Inflammatory macrophage (primary cell): ENCODE data around the gene ADGRG3.

Experiments
- DNase-seq, 2 donors: peaks; one replicate each; pipeline ENCODE4 v3.0.0-alpha.2; 2020 to 2022
- total RNA-seq, 18 experiments: gene quantifications; one replicate each; lab custom pipeline; 2026; ENCODE audit warnings: mixed read lengths in 6 of 18, inconsistent platforms in 2 of 18; lab: John Stamatoyannopoulos, UW

Gene ADGRG3
- total RNA-seq = 0 to 0.50 (median 0.02) reads per million in 18 experiments

- DNase-seq = no peak
These were observed at the start of gene ADGRG3 for GRCh38 chr16:57668263-57668571. Gene ADGRG3, plus strand, starts transcription at chr16:57668306. Its CDS starts 42 bp downstream, at chr16:57668348.

DNA sequence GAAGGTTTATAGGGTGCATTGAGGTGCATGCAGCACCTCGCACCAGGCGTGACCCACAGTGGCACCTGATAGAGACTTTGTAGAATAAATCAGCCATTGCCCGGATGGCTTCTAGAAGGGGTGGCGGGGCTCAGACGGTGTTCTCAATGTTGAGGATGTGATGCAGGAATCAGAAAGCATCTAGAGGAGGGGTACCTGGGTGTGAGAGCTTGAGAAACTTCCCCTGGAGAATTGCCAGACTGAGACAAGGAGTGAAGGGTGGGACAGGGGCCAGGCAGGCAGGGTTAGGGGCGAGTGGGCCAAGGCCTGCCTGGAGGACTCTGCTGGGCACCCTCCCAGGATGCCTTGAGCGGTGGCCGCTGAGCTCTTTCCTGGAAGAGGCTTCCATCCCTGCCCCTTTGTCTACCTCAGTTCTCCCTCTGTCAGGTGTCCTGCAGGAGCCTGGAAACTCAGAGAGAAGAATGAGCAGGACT, 48.9 kb upstream of the ADGRG3 start:
- DNase-seq = no peak

- DNase-seq = no peak
These were observed 48.3 kb upstream of the ADGRG3 start for GRCh38 chr16:57619606-57620334.

DNA sequence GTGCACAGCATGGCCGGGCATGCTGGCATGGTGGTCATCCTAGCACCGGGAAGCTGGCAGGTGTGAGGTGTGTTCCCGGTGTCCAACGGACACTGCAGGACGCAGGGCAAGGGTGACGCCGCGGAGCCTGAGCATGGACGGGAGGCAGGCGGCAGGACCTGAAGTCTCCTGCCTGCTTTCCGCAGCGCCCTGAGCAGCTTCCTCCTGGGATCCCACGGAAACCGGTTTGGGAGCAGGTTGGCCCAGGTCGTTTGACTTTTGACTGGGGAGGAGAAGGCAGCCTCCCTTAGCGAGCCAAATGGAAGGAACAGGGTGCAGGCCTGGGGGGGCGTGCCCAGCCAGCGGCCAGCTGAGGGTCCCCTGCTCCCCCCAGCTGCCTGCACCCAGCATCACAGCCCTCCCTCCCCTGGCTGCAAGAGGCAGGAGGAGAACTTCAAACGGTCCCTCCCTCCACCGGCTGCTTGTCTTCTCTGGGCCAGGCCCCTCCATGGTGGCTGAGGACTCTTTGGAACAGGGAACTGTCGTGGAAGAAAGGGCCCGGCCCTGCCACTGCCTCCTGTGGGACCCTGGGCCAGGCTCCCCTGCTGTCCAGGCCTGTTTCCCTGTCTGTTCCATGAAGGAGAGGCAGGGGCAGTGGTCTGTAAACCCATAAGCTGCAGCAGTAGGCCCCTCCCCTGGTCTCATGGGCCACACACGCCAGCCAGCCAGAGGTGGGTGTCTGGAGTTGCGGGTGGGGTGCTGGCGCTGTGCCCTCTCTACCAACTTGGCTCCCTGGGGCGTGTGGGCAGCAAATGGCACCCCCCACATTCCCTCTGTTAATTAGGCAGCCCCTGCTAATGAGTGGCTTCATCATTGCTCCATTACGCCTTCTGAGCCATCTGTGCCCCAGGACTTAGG, 47.5 kb upstream of the ADGRG3 start:
- no peak for DNase-seq

DNA sequence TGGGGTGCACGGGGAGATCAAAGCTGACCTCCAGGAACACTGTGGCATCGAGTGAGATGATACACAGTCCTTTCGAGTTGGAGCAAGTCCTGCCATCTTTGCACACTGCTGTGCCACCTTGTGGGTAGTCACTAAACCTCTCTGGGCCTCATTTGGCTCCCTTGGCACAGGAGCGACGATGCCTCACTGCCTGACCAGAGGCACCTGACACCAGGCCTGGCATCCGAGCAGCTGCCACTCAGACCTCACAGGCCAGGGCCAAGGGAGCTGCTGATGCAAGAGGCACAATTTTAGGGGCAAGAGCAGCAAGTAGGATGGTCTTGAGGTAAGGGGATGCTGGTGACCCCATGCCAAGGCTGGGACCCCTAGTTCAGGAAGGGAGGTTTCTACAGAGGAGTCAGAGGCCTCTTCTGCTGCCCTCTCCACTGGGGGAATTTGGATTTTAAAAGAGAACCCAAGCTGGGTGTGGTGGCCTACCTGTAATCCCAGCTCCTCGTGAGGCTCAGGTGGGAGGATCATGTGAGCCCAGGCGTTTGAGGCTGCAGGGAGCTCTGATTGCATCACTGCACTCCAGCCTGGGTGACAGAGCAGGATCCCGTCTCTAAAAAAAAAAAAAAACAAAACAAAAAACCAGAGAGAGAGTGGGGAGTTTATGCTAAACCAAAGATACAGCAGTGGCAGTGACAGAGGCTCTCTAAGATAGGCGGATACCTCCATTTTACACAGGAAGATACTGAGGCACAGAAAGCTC, 46.4 kb upstream of the ADGRG3 start:
- no peak for DNase-seq

DNA sequence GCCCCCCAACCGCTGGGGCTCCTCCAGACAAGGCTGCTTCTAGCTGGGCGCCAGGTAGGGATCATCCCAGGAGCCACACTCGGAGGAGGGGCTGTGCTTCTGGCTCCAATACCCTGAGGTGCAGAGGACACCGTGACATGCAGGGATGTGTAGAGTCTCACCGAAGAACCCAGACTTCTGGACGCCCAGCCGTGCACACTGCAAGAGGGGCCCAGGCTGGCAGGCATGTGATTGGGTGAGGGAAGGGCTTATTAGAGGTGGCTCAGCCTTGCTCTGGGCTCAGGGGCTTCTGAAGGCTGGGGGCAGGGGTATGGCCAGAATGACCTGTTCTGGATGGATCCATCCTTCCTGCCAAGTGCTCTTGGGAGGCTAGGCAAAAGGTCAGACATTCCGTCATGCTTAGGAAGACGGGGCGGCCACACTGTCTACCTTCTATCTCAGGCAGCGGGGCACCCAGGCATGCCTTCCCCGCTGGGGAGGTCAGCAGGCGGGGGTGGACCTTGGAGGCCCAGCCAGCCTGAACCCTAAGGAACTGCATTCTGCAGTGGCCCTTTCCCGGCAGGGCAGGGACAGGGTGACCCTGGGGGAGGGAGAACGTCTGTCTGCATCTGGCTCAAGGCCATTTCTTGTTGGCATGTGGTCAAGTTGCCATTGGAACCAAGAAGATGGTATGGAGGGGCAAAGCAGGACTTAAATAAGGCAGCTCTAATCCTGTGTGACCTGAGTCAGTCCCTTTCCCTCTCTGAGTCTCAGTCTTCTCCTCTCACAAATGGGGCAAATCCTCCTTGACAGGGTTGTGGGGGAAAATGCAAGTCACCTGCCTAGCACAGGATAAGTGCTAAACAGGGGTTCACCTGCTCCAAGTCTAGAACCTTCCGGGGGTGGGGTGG, 45.5 kb upstream of the ADGRG3 start:
- no peak for DNase-seq

GRCh38 chr16:57623251-57624043, 44.7 kb upstream of the ADGRG3 start:
- DNase-seq = no peak

GRCh38 chr16:57624044-57624688, 43.9 kb upstream of the ADGRG3 start:
- DNase-seq = no peak

GRCh38 chr16:57624806-57625500, 43.2 kb upstream of the ADGRG3 start:
- DNase-seq = no peak

DNA sequence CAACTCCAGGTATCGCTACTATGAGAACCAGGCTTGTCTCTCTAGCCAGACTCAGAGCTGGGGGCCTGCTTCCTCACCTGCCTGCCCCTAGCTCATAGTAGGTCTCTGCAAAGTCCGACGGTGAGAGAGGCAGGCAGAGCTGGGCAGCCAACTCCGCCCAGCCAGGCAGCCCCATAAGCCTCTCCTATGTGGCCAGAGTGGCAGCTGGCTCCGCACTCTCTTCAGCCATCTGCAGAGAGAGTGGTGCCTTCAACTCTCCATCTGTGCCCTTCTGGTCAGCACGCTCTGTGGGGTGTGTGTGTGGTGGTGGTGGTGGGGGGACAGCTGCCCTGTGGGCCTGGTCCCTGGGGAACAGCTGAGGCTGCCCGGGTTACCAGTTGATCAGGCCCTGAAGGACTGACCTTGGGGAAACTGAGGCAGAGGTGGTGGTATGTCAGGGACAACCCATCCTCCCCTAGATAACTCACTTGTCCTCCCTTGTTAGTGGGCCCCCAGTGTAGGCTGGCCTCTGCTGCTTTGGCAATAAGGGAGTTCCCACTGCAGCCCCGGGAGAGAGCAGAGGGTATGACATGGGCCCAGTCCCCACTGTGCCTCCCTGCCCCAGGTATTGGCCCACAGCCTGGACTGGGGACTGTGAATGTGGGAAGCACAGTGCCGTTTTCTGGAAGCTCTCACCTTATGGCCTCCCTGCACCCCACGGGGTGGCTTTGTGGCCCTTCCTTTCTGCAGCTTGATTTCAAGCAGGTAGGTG, 41.5 kb upstream of the ADGRG3 start:
- DNase-seq = no peak

DNA sequence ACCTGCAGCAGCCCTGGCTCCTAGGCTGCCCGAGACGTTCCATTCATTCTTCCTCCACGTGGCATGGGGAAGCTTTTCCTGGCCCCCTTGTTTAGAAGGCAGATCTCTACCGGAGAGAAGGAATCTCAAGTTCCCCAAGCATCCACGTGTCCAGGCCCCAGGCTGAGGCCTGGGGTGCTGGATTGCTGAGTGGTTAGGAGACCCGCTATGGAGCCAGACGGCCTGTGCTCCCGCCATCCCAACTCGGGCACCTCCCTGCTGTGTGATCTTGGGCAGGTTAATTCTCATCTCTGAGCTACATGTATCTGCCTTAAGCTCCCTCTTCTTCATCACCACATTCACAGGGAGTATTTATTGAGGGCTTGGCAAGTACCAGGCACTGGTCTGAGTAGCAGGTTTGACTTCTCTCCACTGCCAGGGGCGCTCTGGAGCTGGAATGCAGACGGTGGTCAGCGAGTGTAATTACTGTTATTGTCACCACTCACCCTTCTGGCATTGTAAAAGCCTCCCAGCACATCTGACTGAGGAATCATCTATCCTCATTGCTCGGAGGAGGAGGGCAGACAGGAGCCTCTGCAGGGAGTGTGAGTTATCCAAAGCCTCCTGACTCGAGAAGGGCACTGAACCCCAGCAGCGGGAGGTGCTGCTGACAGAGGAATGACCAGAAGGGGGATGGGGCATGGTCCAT, 40.8 kb upstream of the ADGRG3 start:
- DNase-seq = no peak

DNA sequence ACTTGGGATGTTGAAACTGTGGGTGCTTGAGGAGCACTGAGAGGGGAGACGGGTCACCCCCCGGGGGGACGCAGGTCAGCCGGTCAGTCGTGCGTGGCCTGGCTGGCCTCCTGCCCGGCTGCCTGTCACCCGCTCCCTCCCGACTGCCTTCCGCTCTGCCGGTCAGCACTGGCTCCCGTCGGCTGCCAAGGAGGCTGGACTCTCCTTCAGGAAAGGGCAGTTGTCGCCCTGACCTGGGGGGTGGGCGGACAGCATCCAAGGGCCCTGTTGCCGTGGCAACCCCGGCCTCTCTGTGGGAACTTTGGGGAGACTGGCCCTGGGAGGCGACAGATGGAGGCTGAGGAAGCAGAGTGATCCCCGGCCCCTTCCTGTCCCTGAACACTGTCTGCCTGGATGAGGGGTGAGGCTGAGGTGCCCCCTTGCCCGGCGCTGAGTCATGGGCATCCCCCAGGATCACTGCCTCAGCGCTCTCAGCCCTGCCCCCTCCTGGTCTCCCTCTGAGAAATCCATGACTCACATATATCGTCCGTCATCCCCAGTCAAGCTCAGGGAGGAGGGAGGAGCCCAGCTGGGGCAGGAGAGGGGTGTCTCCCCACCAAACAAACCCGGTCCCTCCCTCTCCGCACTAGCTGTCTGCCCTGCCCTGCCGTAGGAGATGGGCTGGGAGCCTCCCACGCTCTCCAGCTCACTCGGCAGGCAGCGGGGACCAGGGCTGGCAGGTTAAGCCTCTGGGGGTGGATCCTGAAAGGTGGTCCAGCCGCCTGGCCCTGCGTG, 39.9 kb upstream of the ADGRG3 start, which contains the start of gene ADGRG1:
TSS of gene ADGRG1 (plus strand) at position 623 of the 774 bp plus-strand sequence. CDS start 21,658 bp downstream, outside the sequence.
- DNase-seq = peak; percentile 17 to 39

GRCh38 chr16:57628783-57629293, 39.3 kb upstream of the ADGRG3 start:
- no peak for DNase-seq

GRCh38 chr16:57629516-57630406, 38.3 kb upstream of the ADGRG3 start:
- no peak for DNase-seq

GRCh38 chr16:57630407-57630797, 37.7 kb upstream of the ADGRG3 start:
- peak in 1 of 2 donors; percentile 12 for DNase-seq
